H9 (cell line): ENCODE data around the gene WIZ. TPM values are rescaled to one million over a fixed set of nuclear protein-coding genes. Genes with fewer than 3 reads are reported as not detected.

Experiments used
- DNase-seq: peaks from one replicate; pipeline ENCODE4 v3.0.0-alpha.2; 2017
- H2AFZ ChIP-seq: one replicate; pipeline ENCODE4 v1.6.1; 2013; ENCODE audit warnings: mild to moderate bottlenecking, low read length, control low read depth, moderate library complexity
- H2AK5ac ChIP-seq: 2 replicates; pipeline ENCODE4 v1.6.1; 2013; ENCODE audit warnings: low read length, control low read depth, mixed read lengths; ENCODE audit not compliant: insufficient read length
- H2BK120ac ChIP-seq: one replicate; pipeline ENCODE4 v1.6.1; 2013; ENCODE audit warnings: low read depth, mild to moderate bottlenecking, low read length, control low read depth, inconsistent platforms; ENCODE audit not compliant: poor library complexity, severe bottlenecking
- H2BK12ac ChIP-seq: 2 replicates; pipeline ENCODE4 v1.6.1; 2013; ENCODE audit warnings: low read length, control low read depth, mixed read lengths, low read depth; ENCODE audit not compliant: insufficient read length
- H2BK15ac ChIP-seq: 2 replicates; pipeline ENCODE4 v1.6.1; 2013; ENCODE audit warnings: low read depth, low read length, control low read depth
- H2BK20ac ChIP-seq: one replicate; pipeline ENCODE4 v1.6.1; 2013; ENCODE audit warnings: low read depth, mild to moderate bottlenecking, low read length, control low read depth, inconsistent platforms; ENCODE audit not compliant: poor library complexity, severe bottlenecking
- H2BK5ac ChIP-seq: 2 replicates; pipeline ENCODE4 v1.6.1; 2013; ENCODE audit warnings: low read length, control low read depth, mixed read lengths; ENCODE audit not compliant: insufficient read length
- H3K14ac ChIP-seq: 2 replicates; pipeline ENCODE4 v1.6.1; 2013; ENCODE audit warnings: low read length, control low read depth; ENCODE audit not compliant: insufficient read depth
- H3K18ac ChIP-seq: 2 replicates; pipeline ENCODE4 v1.6.1; 2013; ENCODE audit warnings: low read depth, mild to moderate bottlenecking, mixed read lengths, low read length, control low read depth; ENCODE audit not compliant: insufficient read length
- H3K23ac ChIP-seq: 2 replicates; pipeline ENCODE4 v1.6.1; 2013; ENCODE audit warnings: low read length, control low read depth, mixed read lengths, low read depth; ENCODE audit not compliant: insufficient read length
- H3K23me2 ChIP-seq: 2 replicates; pipeline ENCODE4 v1.6.1; 2013; ENCODE audit warnings: low read depth, mild to moderate bottlenecking, mixed read lengths, low read length, control low read depth; ENCODE audit not compliant: insufficient read length, poor library complexity, severe bottlenecking
- H3K27ac ChIP-seq: 2 replicates; pipeline ENCODE4 v1.5.1; 2013; ENCODE audit warnings: low read length, control low read depth, mixed read lengths, low read depth; ENCODE audit not compliant: insufficient read length
- H3K27me3 ChIP-seq: 2 replicates; pipeline ENCODE4 v1.6.1; 2013; ENCODE audit warnings: low read length, control low read depth, inconsistent platforms; ENCODE audit not compliant: insufficient read depth
- H3K4ac ChIP-seq: 2 replicates; pipeline ENCODE4 v1.6.1; 2013; ENCODE audit warnings: low read depth, mild to moderate bottlenecking, control low read depth, inconsistent platforms, low read length, moderate library complexity
- H3K4me1 ChIP-seq: 2 replicates; pipeline ENCODE4 v1.6.1; 2013; ENCODE audit warnings: low read length, control low read depth, inconsistent platforms; ENCODE audit not compliant: insufficient read depth
- H3K4me2 ChIP-seq: 2 replicates; pipeline ENCODE4 v1.6.1; 2013; ENCODE audit warnings: low read length, control low read depth, mixed read lengths; ENCODE audit not compliant: insufficient read length, insufficient read depth
- H3K56ac ChIP-seq: 2 replicates; pipeline ENCODE4 v1.6.1; 2013; ENCODE audit warnings: low read depth, mild to moderate bottlenecking, mixed read lengths, low read length, control low read depth; ENCODE audit not compliant: insufficient read length
- H3K79me1 ChIP-seq: 2 replicates; pipeline ENCODE4 v1.6.1; 2013; ENCODE audit warnings: low read depth, mild to moderate bottlenecking, moderate library complexity, low read length, control low read depth, inconsistent platforms; ENCODE audit not compliant: insufficient read depth, poor library complexity, severe bottlenecking
- H3K79me2 ChIP-seq: 2 replicates; pipeline ENCODE4 v1.6.1; 2013; ENCODE audit warnings: low read length, control low read depth, inconsistent platforms; ENCODE audit not compliant: insufficient read depth
- H3K9ac ChIP-seq: 2 replicates; pipeline ENCODE4 v1.6.1; 2013; ENCODE audit warnings: low read length, control low read depth, mixed read lengths; ENCODE audit not compliant: insufficient read length; ENCODE audit errors: extremely low read depth
- H3K9me3 ChIP-seq: one replicate; pipeline ENCODE4 v1.6.1; 2013; ENCODE audit warnings: low read depth, low read length, inconsistent platforms; ENCODE audit not compliant: control insufficient read depth
- H3T11ph ChIP-seq: one replicate; pipeline ENCODE4 v1.6.1; 2013; ENCODE audit warnings: mild to moderate bottlenecking, low read length, control low read depth, inconsistent platforms
- H4K20me1 ChIP-seq: one replicate; pipeline ENCODE4 v1.6.1; 2013; ENCODE audit not compliant: control insufficient read depth, insufficient read length, insufficient read depth
- H4K5ac ChIP-seq: 2 replicates; pipeline ENCODE4 v1.6.1; 2013; ENCODE audit warnings: low read depth, mild to moderate bottlenecking, mixed read lengths, low read length, control low read depth; ENCODE audit not compliant: insufficient read length
- H4K8ac ChIP-seq: replicated peaks from 2 replicates; pipeline ENCODE4 v1.6.1; 2013; ENCODE audit warnings: low read length, control low read depth, mixed read lengths, low read depth; ENCODE audit not compliant: insufficient read length
- H4K91ac ChIP-seq: 2 replicates; pipeline ENCODE4 v1.6.1; 2013; ENCODE audit warnings: low read depth, mild to moderate bottlenecking, moderate library complexity, mixed read lengths, low read length, control low read depth; ENCODE audit not compliant: insufficient read length
- H3K27ac Mint-ChIP-seq, 3 experiments: 2 replicates in 2 of 3; 3 replicates in 1 of 3; pipeline ENCODE4 v1.8.0; 2020 to 2021; ENCODE audit warnings: mixed read lengths in 3 of 3, mild to moderate bottlenecking in 1 of 3, moderate library complexity in 1 of 3
- H3K27me3 Mint-ChIP-seq: 2 replicates; pipeline ENCODE4 v1.8.0; 2021; ENCODE audit warnings: low read depth, mild to moderate bottlenecking, moderate library complexity, mixed read lengths
- H3K36me3 Mint-ChIP-seq, 3 experiments: 2 replicates in 2 of 3; 3 replicates in 1 of 3; pipeline ENCODE4 v1.8.0; 2020 to 2021; ENCODE audit warnings: low read depth in 3 of 3, mixed read lengths in 3 of 3; ENCODE audit not compliant: insufficient read depth in 1 of 3
- H3K4me1 Mint-ChIP-seq, 2 experiments: 2 replicates each; pipeline ENCODE4 v1.8.0; 2020; ENCODE audit warnings: mixed read lengths in 2 of 2
- H3K4me3 Mint-ChIP-seq, 2 experiments: 2 replicates in 1 of 2; 3 replicates in 1 of 2; pipeline ENCODE4 v1.8.0; 2020 to 2021; ENCODE audit warnings: mild to moderate bottlenecking in 2 of 2, mixed read lengths in 2 of 2, moderate library complexity in 1 of 2
- H3K9me3 Mint-ChIP-seq, 2 experiments: 2 replicates in 1 of 2; 3 replicates in 1 of 2; pipeline ENCODE4 v1.8.0; 2020; ENCODE audit warnings: mild to moderate bottlenecking in 2 of 2, mixed read lengths in 2 of 2, moderate library complexity in 1 of 2
- WGBS: extraction: QIAGEN DNeasy Blood & Tissue Kit; methylation state at CpG from one replicate; pipeline ENCODE4 v1.1.7; 2013; ENCODE audit warnings: missing lambda C conversion rate, low lambda C conversion rate, mixed read lengths; ENCODE audit not compliant: insufficient read length; ENCODE audit errors: extremely low coverage; 5-methylcytosine and 5-hydroxymethylcytosine counted together
- total RNA-seq: library from RNA; stranded (reverse); gene quantifications from 2 replicates; pipeline ENCODE4 v1.2.1, GENCODE V29; 2021
- TF ChIP-seq, protein P1 (sequence below): fragments of 200-600 bp; sonication (generic); conservative IDR thresholded peaks from 3 replicates; pipeline ENCODE4 v1.8.0; 2021; ENCODE audit warnings: antibody characterized with exemption, mild to moderate bottlenecking

WIZ gene
- total RNA-seq, 1 experiment from 2014 or later: 33.3 TPM

DNA sequence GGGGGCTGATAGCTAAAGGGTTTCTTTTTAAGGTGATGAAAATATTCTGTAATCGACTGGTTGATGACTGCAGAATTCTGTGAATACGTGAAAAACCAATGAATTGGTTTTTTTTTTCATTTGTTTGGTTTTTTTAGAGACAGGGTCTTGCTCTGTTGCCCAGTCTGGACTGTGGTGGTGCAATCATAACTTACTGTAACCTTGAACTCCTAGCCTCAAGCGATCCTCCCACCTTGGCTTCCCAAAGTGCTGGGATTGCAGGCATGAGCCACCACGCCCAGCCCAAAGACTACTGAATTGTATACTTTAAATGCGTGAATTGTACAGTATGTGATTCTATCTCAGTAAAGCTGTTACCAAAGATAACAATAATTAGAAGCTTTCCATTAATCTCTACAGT, 55.3 kb downstream of the WIZ start:
- Histone ChIP-seq H2AFZ (no peak overlapping the region), H3K79me1 (peaks cover 3% of the 10 kb centered on the region), H3K56ac (no peak overlapping the region), H4K91ac (no peak overlapping the region), H3K4ac (no peak overlapping the region), H3K14ac (no peak overlapping the region), H4K5ac (no peak overlapping the region), H3K79me2 (no peaks in the 10 kb centered on the region), H3K18ac (no peak overlapping the region), H3K23me2 (no peaks in the 10 kb centered on the region), H4K20me1 (no peaks in the 10 kb centered on the region), H3K27ac (no peak overlapping the region), H2BK20ac (no peak overlapping the region), H3K4me2 (no peak overlapping the region), H3K27me3 (no peaks in the 10 kb centered on the region), H4K8ac (no peak overlapping the region), H3K9me3 (no peaks in the 10 kb centered on the region), H3K9ac (no peak overlapping the region), H3T11ph (no peak overlapping the region), H2BK15ac (no peak overlapping the region), H3K23ac (no peak overlapping the region), H2BK5ac (no peak overlapping the region), H2BK120ac (no peak overlapping the region), H2BK12ac (no peak overlapping the region), H3K4me1 (no peaks in the 10 kb centered on the region), H2AK5ac (no peak overlapping the region)
- Mint-ChIP-seq H3K9me3 (no peaks in the 10 kb centered on the region), H3K36me3 (peaks cover 39 to 81% (median 76%) of the 10 kb centered on the region in 3 experiments), H3K4me1 (no peaks in the 10 kb centered on the region), H3K4me3 (no peak overlapping the region), H3K27me3 (no peaks in the 10 kb centered on the region), H3K27ac (no peak overlapping the region)
- TF ChIP-seq, protein P1, sequence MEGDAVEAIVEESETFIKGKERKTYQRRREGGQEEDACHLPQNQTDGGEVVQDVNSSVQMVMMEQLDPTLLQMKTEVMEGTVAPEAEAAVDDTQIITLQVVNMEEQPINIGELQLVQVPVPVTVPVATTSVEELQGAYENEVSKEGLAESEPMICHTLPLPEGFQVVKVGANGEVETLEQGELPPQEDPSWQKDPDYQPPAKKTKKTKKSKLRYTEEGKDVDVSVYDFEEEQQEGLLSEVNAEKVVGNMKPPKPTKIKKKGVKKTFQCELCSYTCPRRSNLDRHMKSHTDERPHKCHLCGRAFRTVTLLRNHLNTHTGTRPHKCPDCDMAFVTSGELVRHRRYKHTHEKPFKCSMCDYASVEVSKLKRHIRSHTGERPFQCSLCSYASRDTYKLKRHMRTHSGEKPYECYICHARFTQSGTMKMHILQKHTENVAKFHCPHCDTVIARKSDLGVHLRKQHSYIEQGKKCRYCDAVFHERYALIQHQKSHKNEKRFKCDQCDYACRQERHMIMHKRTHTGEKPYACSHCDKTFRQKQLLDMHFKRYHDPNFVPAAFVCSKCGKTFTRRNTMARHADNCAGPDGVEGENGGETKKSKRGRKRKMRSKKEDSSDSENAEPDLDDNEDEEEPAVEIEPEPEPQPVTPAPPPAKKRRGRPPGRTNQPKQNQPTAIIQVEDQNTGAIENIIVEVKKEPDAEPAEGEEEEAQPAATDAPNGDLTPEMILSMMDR: no peak
- no peak for DNase-seq
- no CpG with 5 or more reads among the region's 5 CpGs for WGBS
